Tibial nerve (tissue), 3 donors: Measurements from ENCODE around the gene SCEL.

Experiments
- POLR2A ChIP-seq, 2 donors: fragments of 450-650 bp; IDR thresholded peaks; one replicate each; pipeline ENCODE4 v1.6.1; 2017; ENCODE audit warnings: antibody characterized with exemption in 2 of 2, mild to moderate bottlenecking in 2 of 2, moderate library complexity in 2 of 2
- TF ChIP-seq, protein P1 (sequence below), 5 experiments: fragments of 200-600 bp in 3 of 5; fragments of 450-650 bp in 2 of 5; sonication (generic) in 3 of 5; IDR thresholded peaks; one replicate each; pipeline ENCODE4 v1.5.1; 2016 to 2019; ENCODE audit warnings: antibody characterized with exemption in 5 of 5, mild to moderate bottlenecking in 3 of 5, moderate library complexity in 2 of 5

DNA sequence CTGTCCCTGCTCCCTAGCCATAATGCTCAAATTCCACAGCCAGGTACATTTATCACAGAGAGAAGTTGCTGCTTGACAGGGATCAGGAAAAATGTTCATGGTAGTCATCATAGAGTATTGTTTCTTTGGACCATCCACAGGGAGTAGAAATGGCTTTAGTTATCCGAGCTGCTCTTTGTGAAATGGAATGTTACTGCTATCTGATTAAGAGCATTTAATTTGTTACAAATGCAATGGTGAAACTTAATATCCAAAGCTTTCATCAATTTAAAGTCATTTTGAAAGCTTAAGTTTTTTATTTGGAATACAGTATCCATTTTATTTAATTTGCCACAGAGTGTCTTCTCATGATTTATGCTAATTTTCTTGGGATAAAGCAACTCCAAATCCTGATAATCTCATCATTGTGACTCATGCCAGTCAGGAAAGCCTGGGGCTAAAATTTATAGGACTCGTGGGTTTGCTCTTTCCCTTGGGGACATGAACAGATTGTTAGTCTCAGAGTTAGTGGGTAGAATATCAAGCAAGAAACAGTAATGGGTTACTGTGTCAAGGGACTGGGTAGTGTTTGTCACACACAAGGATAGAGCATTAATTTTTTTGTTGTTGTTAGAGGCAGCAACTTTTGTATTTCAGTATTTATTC is 59.8 kb downstream of the SCEL start:
- TF ChIP-seq, protein P1, sequence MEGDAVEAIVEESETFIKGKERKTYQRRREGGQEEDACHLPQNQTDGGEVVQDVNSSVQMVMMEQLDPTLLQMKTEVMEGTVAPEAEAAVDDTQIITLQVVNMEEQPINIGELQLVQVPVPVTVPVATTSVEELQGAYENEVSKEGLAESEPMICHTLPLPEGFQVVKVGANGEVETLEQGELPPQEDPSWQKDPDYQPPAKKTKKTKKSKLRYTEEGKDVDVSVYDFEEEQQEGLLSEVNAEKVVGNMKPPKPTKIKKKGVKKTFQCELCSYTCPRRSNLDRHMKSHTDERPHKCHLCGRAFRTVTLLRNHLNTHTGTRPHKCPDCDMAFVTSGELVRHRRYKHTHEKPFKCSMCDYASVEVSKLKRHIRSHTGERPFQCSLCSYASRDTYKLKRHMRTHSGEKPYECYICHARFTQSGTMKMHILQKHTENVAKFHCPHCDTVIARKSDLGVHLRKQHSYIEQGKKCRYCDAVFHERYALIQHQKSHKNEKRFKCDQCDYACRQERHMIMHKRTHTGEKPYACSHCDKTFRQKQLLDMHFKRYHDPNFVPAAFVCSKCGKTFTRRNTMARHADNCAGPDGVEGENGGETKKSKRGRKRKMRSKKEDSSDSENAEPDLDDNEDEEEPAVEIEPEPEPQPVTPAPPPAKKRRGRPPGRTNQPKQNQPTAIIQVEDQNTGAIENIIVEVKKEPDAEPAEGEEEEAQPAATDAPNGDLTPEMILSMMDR (IDR thresholded peaks at IDR 0.05): no peak
- TF ChIP-seq POLR2A (IDR thresholded peaks at IDR 0.05): no peak
